Right lobe of liver (tissue), 6 donors: ENCODE results near the gene C19orf81. TPM values are rescaled to one million over a fixed set of nuclear protein-coding genes. Genes with fewer than 3 reads are reported as not detected.

Experiments
- ATAC-seq, 4 donors: fragments of 200-7000 bp; cut with Tn5 transposase; one replicate each; pipeline ENCODE4 v1.9.1; 2020; ENCODE audit warnings: mild to moderate bottlenecking in 4 of 4, moderate library complexity in 4 of 4
- DNase-seq, 3 donors: peaks; one replicate each; pipeline ENCODE4 v3.0.0-alpha.2; 2020
- H3K27ac ChIP-seq, 3 donors: fragments of 200-600 bp; one replicate each; pipeline ENCODE4 v1.8.0; 2022
- H3K27me3 ChIP-seq, 2 donors: fragments of 200-600 bp; one replicate each; pipeline ENCODE4 v1.8.0; 2022
- H3K36me3 ChIP-seq, 4 donors: fragments of 200-600 bp; sonication (generic) in 1 of 4; one replicate each; pipeline versions ENCODE4 v1.5.1 to v1.8.0; 2017 to 2022; ENCODE audit warnings: control low read depth in 1 of 4
- H3K4me1 ChIP-seq, 4 donors: fragments of 200-600 bp; sonication (generic) in 1 of 4; one replicate each; pipeline versions ENCODE4 v1.5.1 to v1.8.0; 2017 to 2022; ENCODE audit warnings: control low read depth in 1 of 4
- H3K4me3 ChIP-seq, 3 donors: fragments of 200-600 bp; one replicate each; pipeline ENCODE4 v1.8.0; 2022
- H3K9me3 ChIP-seq, 4 donors: fragments of 200-600 bp; sonication (generic) in 1 of 4; one replicate each; pipeline versions ENCODE4 v1.5.1 to v1.8.0; 2017 to 2022; ENCODE audit warnings: control low read depth in 1 of 4
- POLR2A ChIP-seq: fragments of 450-650 bp; IDR thresholded peaks from one replicate; pipeline ENCODE4 v1.6.1; 2017; ENCODE audit warnings: antibody characterized with exemption, mild to moderate bottlenecking
- WGBS: methylation state at CpG from one replicate; pipeline ENCODE4 v1.1.6; 2018; ENCODE audit warnings: low coverage, low lambda C conversion rate; ENCODE audit not compliant: insufficient coverage; ENCODE audit errors: missing lambda C conversion rate; 5-methylcytosine and 5-hydroxymethylcytosine counted together
- intact Hi-C, 2 donors: fragments of 100-400 bp; cut with DNase I; formaldehyde crosslinking; loops; one replicate each; pipeline versions ENCODE4 v1.11.2 to v1.14.1; 2022
- total RNA-seq, 6 experiments: library from RNA; depleted of rRNA in 2 of 6; stranded (reverse); fragments of >200 nt in 2 of 6; fragmentation: NEBNext Ultra II Directional in 3 of 6; extraction: Animal tissue kit (Norgen Biotek cat#: 25700) in 3 of 6; gene quantifications; one replicate each; pipeline versions ENCODE4 v1.1.0 to v1.2.4, GENCODE V29; 2016 to 2023
- TF ChIP-seq, protein P1 (sequence below), 4 donors: fragments of 200-600 bp in 3 of 4; fragments of 450-650 bp in 1 of 4; IDR thresholded peaks; one replicate each; pipeline versions ENCODE4 v1.5.1 to v1.8.0; 2016 to 2022; ENCODE audit warnings: antibody characterized with exemption in 4 of 4, mild to moderate bottlenecking in 2 of 4
- donor health status: DM: no; HTN: yes; CAD: no.
- donor health status: DM: no; HTN: no; CAD: no.
- donor health status: DM: no; HTN: no; CAD: no.
- donor health status: DM: no; HTN: yes; CAD: no.
- donor health status: DM: no; HTN: yes; CAD: no.

Gene C19orf81
- total RNA-seq, 6 experiments from 2014 or later, result not detected

DNA sequence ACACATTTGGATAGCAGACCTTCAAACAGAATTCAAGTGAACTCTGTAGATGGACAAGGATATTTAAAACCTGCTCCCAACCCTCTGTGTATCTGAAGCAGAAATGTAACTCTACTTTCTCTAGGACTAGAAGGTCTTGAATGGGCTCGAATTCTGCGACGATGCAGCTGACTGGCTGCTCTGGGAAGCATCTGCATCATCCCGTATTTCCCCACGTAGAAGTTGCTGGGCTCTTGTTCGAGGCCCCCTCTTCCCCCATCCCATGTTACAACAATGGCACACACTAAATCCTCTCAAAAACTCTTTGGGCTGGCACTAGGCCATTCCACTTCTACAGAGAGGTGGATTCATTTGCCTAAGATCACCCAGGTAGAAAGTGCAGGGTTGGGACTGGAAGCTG lies 15.0 kb downstream of the C19orf81 start:
- H3K27me3 ChIP-seq, result peaks cover 7 to 16% of the 10 kb centered on the region in 2 donors
- no peak overlapping the region for H3K4me3 ChIP-seq
- no peaks in the 10 kb centered on the region for H3K36me3 ChIP-seq
- H3K4me1 ChIP-seq, result peaks cover 0 to 2% (median 0%) of the 10 kb centered on the region in 4 donors
- 79% methylated on average over 6 of the region's 6 CpGs for WGBS
- TF ChIP-seq, protein P1, sequence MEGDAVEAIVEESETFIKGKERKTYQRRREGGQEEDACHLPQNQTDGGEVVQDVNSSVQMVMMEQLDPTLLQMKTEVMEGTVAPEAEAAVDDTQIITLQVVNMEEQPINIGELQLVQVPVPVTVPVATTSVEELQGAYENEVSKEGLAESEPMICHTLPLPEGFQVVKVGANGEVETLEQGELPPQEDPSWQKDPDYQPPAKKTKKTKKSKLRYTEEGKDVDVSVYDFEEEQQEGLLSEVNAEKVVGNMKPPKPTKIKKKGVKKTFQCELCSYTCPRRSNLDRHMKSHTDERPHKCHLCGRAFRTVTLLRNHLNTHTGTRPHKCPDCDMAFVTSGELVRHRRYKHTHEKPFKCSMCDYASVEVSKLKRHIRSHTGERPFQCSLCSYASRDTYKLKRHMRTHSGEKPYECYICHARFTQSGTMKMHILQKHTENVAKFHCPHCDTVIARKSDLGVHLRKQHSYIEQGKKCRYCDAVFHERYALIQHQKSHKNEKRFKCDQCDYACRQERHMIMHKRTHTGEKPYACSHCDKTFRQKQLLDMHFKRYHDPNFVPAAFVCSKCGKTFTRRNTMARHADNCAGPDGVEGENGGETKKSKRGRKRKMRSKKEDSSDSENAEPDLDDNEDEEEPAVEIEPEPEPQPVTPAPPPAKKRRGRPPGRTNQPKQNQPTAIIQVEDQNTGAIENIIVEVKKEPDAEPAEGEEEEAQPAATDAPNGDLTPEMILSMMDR (IDR thresholded peaks at IDR 0.05), result no peak
- no peak for TF ChIP-seq POLR2A
- ATAC-seq (no peak), DNase-seq (no peak)
- no peaks in the 10 kb centered on the region for H3K9me3 ChIP-seq
- intact Hi-C loops, result no loop called here
- no peak overlapping the region for H3K27ac ChIP-seq

GRCh38 chr19:50666346-50667176 lies 17.3 kb downstream of the C19orf81 start:
- ATAC-seq (no peak), DNase-seq (no peak)
- H3K4me3 ChIP-seq, result no peak overlapping the region
- H3K27ac ChIP-seq, result no peak overlapping the region
- H3K36me3 ChIP-seq, result no peaks in the 10 kb centered on the region
- WGBS, result 24% methylated on average over 10 of the region's 47 CpGs
- TF ChIP-seq, protein P1 (IDR thresholded peaks at IDR 0.05), result no peak
- TF ChIP-seq POLR2A, result no peak
- H3K4me1 ChIP-seq, result no peaks in the 10 kb centered on the region
- H3K9me3 ChIP-seq, result no peaks in the 10 kb centered on the region
- intact Hi-C loops, result no loop called here
- peaks cover 7 to 18% of the 10 kb centered on the region in 2 donors for H3K27me3 ChIP-seq

DNA sequence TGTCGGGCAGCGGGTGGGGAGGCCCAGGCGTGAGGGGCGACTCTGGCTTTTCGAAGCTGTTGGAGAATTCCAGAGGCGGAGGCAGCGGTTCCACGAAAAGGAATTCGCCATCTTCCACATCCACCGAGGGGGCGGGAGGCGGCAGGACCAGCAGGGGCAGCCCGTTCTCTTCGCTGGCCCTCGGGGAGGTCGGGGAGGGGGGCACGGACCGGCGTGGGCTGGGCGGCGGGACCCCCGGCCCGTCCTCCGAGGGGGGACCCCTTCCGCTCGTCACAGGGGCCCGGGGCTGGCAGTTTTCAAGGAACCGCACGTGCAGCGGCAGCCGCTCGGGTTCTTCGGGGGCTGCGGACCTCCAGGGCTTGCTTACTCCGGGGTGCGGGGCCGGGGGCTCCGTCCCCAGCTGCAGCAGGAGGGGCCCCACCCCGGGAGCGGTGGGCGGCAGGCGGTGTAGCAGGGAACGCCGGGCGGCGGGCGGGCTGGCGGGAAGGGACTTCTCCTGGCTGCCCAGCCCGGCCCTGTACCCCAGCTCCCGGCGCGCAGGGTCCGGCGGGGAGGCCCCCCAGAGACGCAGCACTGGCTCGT lies 18.0 kb downstream of the C19orf81 start:
- Histone ChIP-seq H3K4me3 (no peak overlapping the region), H3K27me3 (peaks cover 7 to 18% of the 10 kb centered on the region in 2 donors), H3K4me1 (no peaks in the 10 kb centered on the region), H3K9me3 (no peaks in the 10 kb centered on the region), H3K36me3 (no peaks in the 10 kb centered on the region), H3K27ac (no peak overlapping the region)
- TF ChIP-seq, protein P1 (IDR thresholded peaks at IDR 0.05), result no peak
- TF ChIP-seq POLR2A, result no peak
- DNase-seq (no peak), ATAC-seq (no peak)
- no CpG with 5 or more reads among the region's 56 CpGs for WGBS
- intact Hi-C loops, result no loop called here

DNA sequence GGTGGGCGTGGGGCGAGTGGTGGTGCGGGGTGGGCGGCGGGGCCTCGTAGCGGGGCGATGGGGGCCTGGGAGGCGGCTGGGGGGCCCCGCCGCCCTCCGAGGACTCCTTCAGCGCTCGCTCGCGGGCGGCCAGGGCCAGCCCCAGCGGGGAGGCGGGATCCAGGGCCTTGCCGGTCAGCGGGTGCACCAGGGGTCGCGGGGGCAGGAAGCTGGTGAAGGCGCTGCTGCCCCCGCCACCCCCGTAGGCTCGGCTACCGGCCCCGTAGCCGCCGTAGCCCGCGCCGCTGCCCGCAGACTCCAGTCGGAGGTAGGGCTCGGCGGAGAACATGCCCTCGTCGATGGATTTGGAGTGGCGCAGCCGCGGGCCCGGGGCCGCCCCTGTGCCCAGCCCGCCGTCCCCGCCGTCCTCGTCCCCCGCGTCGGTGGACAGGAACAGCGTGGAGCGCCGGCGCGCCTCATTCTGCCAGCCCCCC lies 18.6 kb downstream of the C19orf81 start:
- Histone ChIP-seq H3K9me3 (no peaks in the 10 kb centered on the region), H3K4me3 (no peak overlapping the region), H3K36me3 (no peaks in the 10 kb centered on the region), H3K27me3 (peaks cover 7 to 18% of the 10 kb centered on the region in 2 donors), H3K27ac (no peak overlapping the region), H3K4me1 (no peaks in the 10 kb centered on the region)
- intact Hi-C loops, result no loop called here
- TF ChIP-seq, protein P1 (IDR thresholded peaks at IDR 0.05), result no peak
- TF ChIP-seq POLR2A, result no peak
- 0% methylated on average over 5 of the region's 58 CpGs for WGBS
- DNase-seq (no peak), ATAC-seq (no peak)
